Transverse colon (tissue), 4 donors: ENCODE measurements around the gene PRSS35. TPM values are rescaled to one million over a fixed set of nuclear protein-coding genes. Genes with fewer than 3 reads are reported as not detected.

Experiments
- DNase-seq: peaks from one replicate; pipeline ENCODE4 v3.0.0-alpha.2; 2019
- H3K27ac ChIP-seq, 4 donors: fragments of 200-600 bp; sonication (generic); 2 replicates each; pipeline ENCODE4 v1.5.1; 2016 to 2018; ENCODE audit warnings: inconsistent platforms in 4 of 4
- H3K27me3 ChIP-seq: fragments of 200-600 bp; sonication (generic); 2 replicates; pipeline ENCODE4 v1.5.1; 2017; ENCODE audit warnings: inconsistent platforms
- H3K36me3 ChIP-seq, 4 donors: fragments of 200-600 bp; sonication (generic); 2 replicates each; pipeline ENCODE4 v1.5.1; 2017 to 2019; ENCODE audit warnings: inconsistent platforms in 4 of 4
- H3K4me1 ChIP-seq, 4 donors: fragments of 200-600 bp; sonication (generic); 2 replicates each; pipeline ENCODE4 v1.5.1; 2017 to 2020; ENCODE audit warnings: inconsistent platforms in 4 of 4
- H3K4me3 ChIP-seq, 4 donors: fragments of 200-600 bp; sonication (generic); 1 replicate in 1 of 4; 2 replicates in 3 of 4; pipeline versions ENCODE4 v1.5.1 to v1.6.1; 2017 to 2019; ENCODE audit warnings: inconsistent platforms in 4 of 4
- H3K9me3 ChIP-seq, 2 donors: fragments of 200-600 bp; sonication (generic); 2 replicates each; pipeline ENCODE4 v1.5.1; 2017 to 2019; ENCODE audit warnings: inconsistent platforms in 2 of 2
- CTCF ChIP-seq, 5 experiments: fragments of 200-600 bp in 3 of 5; fragments of 450-650 bp in 2 of 5; sonication (generic) in 3 of 5; IDR thresholded peaks; 1 replicate in 2 of 5; 2 replicates in 3 of 5; pipeline ENCODE4 v1.5.1; 2016 to 2017; ENCODE audit warnings: antibody characterized with exemption in 5 of 5, inconsistent platforms in 3 of 5, mild to moderate bottlenecking in 2 of 5, moderate library complexity in 1 of 5
- EP300 ChIP-seq: sonication (generic); formaldehyde crosslinking; IDR thresholded peaks from one replicate; pipeline ENCODE4 v1.6.1; 2017; ENCODE audit warnings: antibody characterized with exemption, low read depth
- POLR2A ChIP-seq: fragments of 450-650 bp; IDR thresholded peaks from one replicate; pipeline ENCODE4 v1.6.1; 2016; ENCODE audit warnings: antibody characterized with exemption, mild to moderate bottlenecking, moderate library complexity
- POLR2AphosphoS5 ChIP-seq, 3 donors: sonication (generic); formaldehyde crosslinking; IDR thresholded peaks; one replicate each; pipeline ENCODE4 v1.6.1; 2016; ENCODE audit warnings: antibody characterized with exemption in 3 of 3
- WGBS, 2 donors: methylation state at CpG; one replicate each; pipeline ENCODE4 v1.1.5; 2018; ENCODE audit warnings: low coverage in 1 of 2; 5-methylcytosine and 5-hydroxymethylcytosine counted together
- in situ Hi-C, 4 donors: fragments of 200-750 bp; cut with MboI; loops; one replicate each; pipeline versions ENCODE4 v1.15.0 to v1.15.1; 2017; ENCODE audit warnings: low sequenced_read_pairs in 3 of 4, low pct_ligation_motif_present in 1 of 4, low pct_unique_long_range_greater_than_20kb in 1 of 4
- intact Hi-C: fragments of 100-400 bp; cut with DNase I; formaldehyde crosslinking; loops from one replicate; pipeline ENCODE4 v1.15.1; 2023; ENCODE audit warnings: low total_unique reads
- total RNA-seq, 4 donors: library from RNA; depleted of rRNA; stranded (reverse); fragments of >200 nt; gene quantifications; one replicate each; pipeline ENCODE4 v1.1.0, GENCODE V29; 2016

The PRSS35 gene
- total RNA-seq, 4 donors from 2014 or later: not detected

GRCh38 chr6:83514466-83514865 lies 2.1 kb downstream of the PRSS35 start:
- H3K4me3 ChIP-seq: no peak overlapping the region
- intact Hi-C loops: loop anchor here (5.0 kb wide), 1 partner anchor 297 kb away; no protein-coding TSS in a partner anchor
- H3K36me3 ChIP-seq: no peaks in the 10 kb centered on the region
- TF ChIP-seq POLR2A (no peak), EP300 (no peak), POLR2AphosphoS5 (IDR thresholded peaks at IDR 0.05) (no peak), CTCF (IDR thresholded peaks at IDR 0.05) (no peak)
- WGBS, 2 donors: 63 to 73% methylated on average over 1 of the region's 1 CpG
- H3K27ac ChIP-seq: no peak overlapping the region
- no peaks in the 10 kb centered on the region for H3K9me3 ChIP-seq
- peaks cover 5% of the 10 kb centered on the region for H3K27me3 ChIP-seq
- in situ Hi-C loops: loop anchor here in 3 of 4 donors (10.0 to 25.0 kb wide), 3 partner anchors 100 to 452 kb away; partner anchors contain the start of genes DOP1A (in 1 of the 3) and UBE3D (in 1 of the 3)
- no peak for DNase-seq
- H3K4me1 ChIP-seq: peaks cover 0 to 14% (median 9%) of the 10 kb centered on the region in 4 donors

GRCh38 chr6:83514866-83515466 lies 2.6 kb downstream of the PRSS35 start:
- no peak for TF ChIP-seq EP300
- peak; percentile 75 to 85 (median 81) for TF ChIP-seq CTCF (IDR thresholded peaks at IDR 0.05)
- WGBS, 2 donors: 24 to 30% methylated on average over 4 of the region's 4 CpGs
- no peak overlapping the region for H3K4me3 ChIP-seq
- no peak overlapping the region for H3K27ac ChIP-seq
- H3K36me3 ChIP-seq: no peaks in the 10 kb centered on the region
- peaks cover 5% of the 10 kb centered on the region for H3K27me3 ChIP-seq
- in situ Hi-C loops (loop anchor here (5.0 to 25.0 kb wide), 5 partner anchors 98 to 453 kb away; partner anchors contain the start of genes DOP1A (in 1 of the 4) and UBE3D (in 1 of the 4)), intact Hi-C loops (loop anchor here (5.0 kb wide), 2 partner anchors 298 to 413 kb away; no protein-coding TSS in a partner anchor)
- H3K4me1 ChIP-seq: peaks cover 0 to 14% (median 9%) of the 10 kb centered on the region in 4 donors
- H3K9me3 ChIP-seq: no peaks in the 10 kb centered on the region
- DNase-seq: no peak

GRCh38 chr6:83517500-83517899 lies 5.2 kb downstream of the PRSS35 start:
- in situ Hi-C loops: loop anchor here (5.0 to 25.0 kb wide), 5 partner anchors 100 to 455 kb away; partner anchors contain the start of genes DOP1A (in 1 of the 4) and UBE3D (in 1 of the 4)

More at GRCh38 chr6:83517500-83517899, 5.2 kb downstream of the PRSS35 start:
- Histone ChIP-seq H3K36me3 (no peaks in the 10 kb centered on the region), H3K4me3 (no peak overlapping the region), H3K27ac (no peak overlapping the region), H3K27me3 (peaks cover 5% of the 10 kb centered on the region), H3K4me1 (peaks cover 0 to 5% (median 3%) of the 10 kb centered on the region in 4 donors), H3K9me3 (no peaks in the 10 kb centered on the region)
- WGBS, 2 donors: 50 to 81% methylated on average over 1 of the region's 1 CpG
- no peak for TF ChIP-seq POLR2AphosphoS5 (IDR thresholded peaks at IDR 0.05)
- no peak for TF ChIP-seq CTCF (IDR thresholded peaks at IDR 0.05)
- no peak for TF ChIP-seq EP300
- TF ChIP-seq POLR2A: no peak
- DNase-seq: no peak
- intact Hi-C loops: loop anchor here (5.0 kb wide), 1 partner anchor 415 kb away; no protein-coding TSS in a partner anchor
